HG03108 (cell line): ENCODE results near the gene ZNF81.
"Not testable (repeated sequence)": the region's sequence is repeated elsewhere in the genome, so short reads cannot be mapped to it uniquely, and the experiment has no call there.

Source experiments
- ATAC-seq: cut with Tn5 transposase; IDR thresholded peaks from one replicate; pipeline ENCODE4 v1.9.1; 2021; ENCODE audit warnings: moderate library complexity; ENCODE audit not compliant: unreplicated experiment

The ZNF81 gene

DNA sequence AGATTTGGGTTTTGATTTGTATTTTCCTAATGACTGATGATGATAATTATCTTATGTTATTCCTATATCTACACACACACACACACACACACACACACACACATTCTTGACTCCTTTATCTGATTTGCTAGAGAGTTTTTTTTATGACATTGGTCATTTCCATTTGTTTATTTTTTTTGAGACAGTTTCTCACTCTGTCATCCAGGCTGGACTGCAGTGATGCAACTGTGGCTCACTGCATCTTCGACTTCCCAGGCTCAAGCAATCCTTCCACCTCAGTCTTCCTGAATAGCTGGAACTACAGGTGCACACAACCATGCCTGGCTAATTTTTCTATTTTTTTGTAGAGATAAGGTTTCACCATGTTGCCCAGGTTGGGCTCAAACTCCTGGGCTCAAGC is 6.7 kb downstream of the ZNF81 start:
- no peak for ATAC-seq

GRCh38 chrX:47844117-47844516 is 7.4 kb downstream of the ZNF81 start:
- ATAC-seq = no peak

- no peak for ATAC-seq
These were observed 9.3 kb downstream of the ZNF81 start for GRCh38 chrX:47846040-47846439.

DNA sequence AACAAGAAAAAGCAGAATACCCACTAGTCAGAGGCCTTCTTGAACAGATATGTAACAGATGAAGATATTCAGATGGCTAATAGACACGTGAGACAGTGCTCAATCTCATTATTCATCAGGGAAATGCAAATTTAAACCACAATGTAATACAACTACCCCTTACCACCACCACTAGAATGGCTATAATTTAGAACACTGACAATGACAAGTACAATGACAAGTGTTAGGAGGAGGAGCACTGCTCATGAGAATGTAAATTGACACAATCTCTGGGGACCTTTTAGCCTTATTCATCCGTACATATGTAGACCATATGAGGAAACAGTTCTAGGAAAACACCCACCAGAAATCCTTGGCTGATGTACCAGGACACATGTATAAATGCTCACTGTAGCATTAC is 13.1 kb downstream of the ZNF81 start:
- no peak for ATAC-seq

DNA sequence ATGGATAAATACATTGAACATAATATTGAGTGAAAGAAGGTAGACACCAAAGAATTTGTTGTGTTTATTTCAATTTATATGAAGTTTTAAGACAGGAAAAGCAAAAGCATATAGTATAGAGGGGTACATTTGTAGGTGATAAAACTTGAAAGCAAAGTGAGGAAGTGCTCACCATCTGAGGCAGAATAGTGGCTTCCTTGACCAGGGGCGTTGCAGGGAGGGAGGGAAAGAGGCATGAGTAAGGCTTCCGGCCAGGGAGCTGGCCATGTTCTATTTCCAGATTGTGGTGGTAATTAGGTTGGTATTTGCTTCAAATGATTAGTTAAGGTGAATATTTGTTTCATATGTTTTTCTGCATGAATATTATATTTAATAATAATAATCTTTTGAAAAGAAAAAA is 13.7 kb downstream of the ZNF81 start:
- ATAC-seq = not testable (repeated sequence)

DNA sequence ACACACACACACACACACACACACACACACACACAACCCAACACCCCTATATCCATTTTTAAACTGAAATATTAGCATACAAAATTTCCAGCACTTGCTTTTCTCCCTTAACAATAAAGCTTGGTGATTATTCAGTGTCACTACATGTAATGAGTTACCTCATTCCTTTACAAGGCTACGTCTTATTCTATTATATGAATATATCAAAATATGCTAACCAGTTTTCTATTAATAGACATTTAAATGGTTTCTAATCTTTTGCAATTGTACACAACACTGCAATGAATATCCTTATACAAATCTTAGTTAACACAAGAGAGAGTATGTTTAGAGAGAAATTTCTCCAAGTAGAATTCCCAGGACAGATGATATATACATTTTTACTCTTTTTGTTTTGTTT is 14.2 kb downstream of the ZNF81 start:
- no peak for ATAC-seq

GRCh38 chrX:47854474-47854873 is 17.8 kb downstream of the ZNF81 start:
- ATAC-seq = no peak

- no peak for ATAC-seq
These were observed 23.0 kb downstream of the ZNF81 start for GRCh38 chrX:47859686-47860085.

DNA sequence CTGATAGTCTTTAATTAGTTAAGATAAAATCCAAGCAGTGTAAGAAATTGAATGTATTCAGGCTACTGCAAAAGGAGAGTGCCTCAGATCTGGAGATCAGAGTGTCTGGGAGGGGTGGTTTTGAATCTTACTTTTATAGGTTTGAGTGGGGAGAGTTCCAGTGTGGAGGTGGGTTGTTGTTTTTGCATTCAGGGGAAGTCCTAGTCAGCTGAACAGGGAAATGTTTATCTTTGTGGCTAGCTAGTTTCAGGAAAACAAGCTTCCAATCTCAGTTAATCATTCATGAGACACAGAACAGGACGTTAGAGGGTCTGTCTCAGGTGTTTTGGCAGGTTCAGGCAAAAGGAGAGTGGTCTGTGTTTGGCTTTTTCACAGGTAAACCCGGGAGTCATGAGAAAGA is 26.0 kb downstream of the ZNF81 start:
- ATAC-seq = no peak

- ATAC-seq = no peak
These were observed 26.5 kb downstream of the ZNF81 start for GRCh38 chrX:47863187-47863586.

- no peak for ATAC-seq
These were observed 27.6 kb downstream of the ZNF81 start for GRCh38 chrX:47864300-47864699.

GRCh38 chrX:47864785-47865184 is 28.1 kb downstream of the ZNF81 start:
- no peak for ATAC-seq

- ATAC-seq = no peak
These were observed 36.4 kb downstream of the ZNF81 start for GRCh38 chrX:47873123-47873522.

DNA sequence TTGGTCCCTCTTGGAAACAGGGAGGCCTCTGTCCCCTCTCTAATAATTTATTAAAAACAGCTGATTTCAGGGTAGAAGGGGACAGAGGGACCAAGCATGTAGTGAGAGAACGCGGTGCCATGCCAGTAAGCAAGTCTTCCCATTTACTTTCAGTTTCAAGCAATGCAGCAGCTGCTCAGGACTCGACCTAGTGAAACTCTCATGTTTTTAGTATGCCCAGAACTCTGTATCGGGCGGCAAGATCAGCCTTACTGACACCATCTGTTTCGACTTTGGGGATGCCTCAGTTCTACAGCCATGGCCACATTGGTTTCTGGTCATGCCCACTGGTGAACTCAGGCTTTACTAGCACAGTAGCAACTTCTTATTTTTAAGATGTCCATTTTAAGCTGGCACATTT is 40.6 kb downstream of the ZNF81 start:
- no peak for ATAC-seq

GRCh38 chrX:47878198-47878597 is 41.5 kb downstream of the ZNF81 start:
- no peak for ATAC-seq

- ATAC-seq = no peak
These were observed 42.8 kb downstream of the ZNF81 start for GRCh38 chrX:47879463-47879862.

- ATAC-seq = no peak
These were observed 44.2 kb downstream of the ZNF81 start for GRCh38 chrX:47880927-47881326.

DNA sequence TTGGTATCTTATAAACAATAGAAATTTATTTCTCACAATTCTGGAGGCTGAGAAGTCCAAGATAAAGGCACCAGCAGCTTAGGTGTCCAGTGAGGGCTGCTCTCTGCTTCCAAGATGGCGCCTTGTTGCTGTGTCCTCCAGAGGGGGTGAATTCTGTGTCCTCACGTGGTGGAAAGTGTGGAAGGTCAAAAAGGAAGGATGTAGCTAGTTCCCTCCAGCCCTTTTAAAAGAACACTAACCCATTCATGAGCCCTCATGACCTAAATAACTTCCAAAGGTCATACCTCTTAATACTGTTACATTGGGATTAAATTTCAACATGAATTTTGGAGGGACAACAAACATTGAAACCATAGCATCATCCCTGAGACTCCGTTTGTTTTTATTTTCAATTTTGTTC is 48.8 kb downstream of the ZNF81 start:
- ATAC-seq = no peak

DNA sequence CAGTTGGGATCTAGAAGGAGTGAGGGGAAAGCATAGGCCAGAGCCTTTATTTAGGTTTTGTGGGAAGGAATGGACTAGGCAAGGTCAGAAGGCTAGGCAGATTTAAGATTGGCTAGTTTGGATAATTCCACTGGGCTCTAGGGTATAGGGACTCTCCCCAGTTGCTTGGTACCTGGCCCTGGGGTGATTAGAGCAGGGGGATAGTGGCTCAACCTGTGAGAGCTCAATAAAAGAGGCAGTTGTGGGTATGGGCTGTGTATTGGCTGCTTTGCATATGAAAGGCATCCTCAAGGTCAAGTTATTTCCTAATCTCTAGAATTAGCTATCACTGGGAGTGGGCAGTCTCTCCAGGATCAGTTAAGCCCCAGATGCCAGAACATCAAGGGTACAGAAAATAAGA is 61.3 kb downstream of the ZNF81 start:
- ATAC-seq = no peak

- no peak for ATAC-seq
These were observed 64.1 kb downstream of the ZNF81 start for GRCh38 chrX:47900833-47901232.

DNA sequence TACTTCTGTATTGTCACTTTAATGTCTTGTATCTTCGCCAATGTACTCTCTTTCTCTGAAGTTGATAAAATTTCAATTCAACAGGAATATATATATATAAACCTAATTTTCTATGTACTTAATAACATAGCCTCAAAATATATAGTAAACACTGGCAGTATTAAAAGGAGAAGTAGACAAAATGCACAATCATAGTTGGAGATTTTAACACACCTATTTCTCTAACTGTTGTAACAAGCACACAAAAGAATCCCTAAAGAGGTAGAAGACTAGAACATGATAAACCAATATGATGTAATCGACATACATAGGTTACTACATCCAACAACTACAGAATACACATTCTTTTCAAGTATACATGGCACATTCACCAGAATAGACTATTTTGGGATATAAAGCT is 65.5 kb downstream of the ZNF81 start:
- ATAC-seq = no peak

- ATAC-seq = no peak
These were observed 79.3 kb downstream of the ZNF81 start for GRCh38 chrX:47915886-47916493.

DNA sequence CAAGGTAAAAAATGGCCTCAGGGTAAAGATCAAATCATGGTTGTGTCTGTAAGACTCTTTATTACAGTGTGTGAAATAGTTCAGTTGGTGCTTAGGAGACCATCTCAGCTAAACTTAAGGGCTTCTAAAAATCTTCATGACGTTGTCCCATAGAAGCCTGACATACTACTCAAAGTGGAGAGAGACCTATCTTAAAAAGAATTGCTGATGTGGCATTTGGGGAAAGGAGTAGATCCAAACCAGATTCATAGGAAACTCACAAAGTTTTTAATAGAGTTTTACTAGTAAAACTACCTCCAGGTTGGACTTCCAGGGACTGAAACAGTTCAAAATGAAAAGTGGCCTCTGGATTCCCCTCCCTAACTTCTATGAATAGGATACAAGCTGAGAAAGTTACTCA is 81.6 kb downstream of the ZNF81 start:
- ATAC-seq = no peak

GRCh38 chrX:47927212-47927611 is 90.5 kb downstream of the ZNF81 start:
- no peak for ATAC-seq
